MM.1S (cell line): Measurements from ENCODE around the gene IL1RAP.

ENCODE experiments used
- DNase-seq: peaks from one replicate; pipeline ENCODE4 v3.0.0-alpha.2; 2015
- H2AFZ ChIP-seq: fragments of 300-600 bp; sonication (generic); 2 replicates; pipeline ENCODE4 v1.6.0; 2016; ENCODE audit warnings: antibody characterized with exemption, low read length
- H3F3A ChIP-seq: fragments of 300-600 bp; sonication (generic); 2 replicates; pipeline ENCODE4 v1.6.1; 2016; ENCODE audit warnings: mild to moderate bottlenecking, antibody characterized with exemption, low read length, moderate library complexity, mixed read lengths; ENCODE audit not compliant: insufficient read depth
- H3K27ac ChIP-seq: fragments of 300-600 bp; sonication (generic); 2 replicates; pipeline ENCODE4 v1.5.1; 2016; ENCODE audit warnings: mild to moderate bottlenecking, low read length
- H3K27me3 ChIP-seq: fragments of 300-600 bp; sonication (generic); replicated peaks from 2 replicates; pipeline ENCODE4 v1.6.0; 2016; ENCODE audit warnings: low read length; ENCODE audit not compliant: insufficient read depth
- H3K36me3 ChIP-seq: fragments of 300-600 bp; sonication (generic); replicated peaks from 2 replicates; pipeline ENCODE4 v1.6.1; 2016; ENCODE audit warnings: mild to moderate bottlenecking, low read length, mixed read lengths; ENCODE audit not compliant: insufficient read depth
- H3K4me1 ChIP-seq: fragments of 300-600 bp; sonication (generic); 2 replicates; pipeline ENCODE4 v1.6.1; 2016; ENCODE audit warnings: low read length, mixed read lengths
- H3K4me2 ChIP-seq: fragments of 300-600 bp; sonication (generic); 2 replicates; pipeline ENCODE4 v1.6.0; 2016; ENCODE audit warnings: low read depth, low read length
- H3K4me3 ChIP-seq: fragments of 300-600 bp; sonication (generic); 2 replicates; pipeline ENCODE4 v1.5.1; 2016; ENCODE audit warnings: low read length, mixed read lengths
- H3K79me2 ChIP-seq: fragments of 300-600 bp; sonication (generic); 2 replicates; pipeline ENCODE4 v1.6.1; 2016; ENCODE audit warnings: mixed run types, low read length, mixed read lengths
- H3K9ac ChIP-seq: fragments of 300-600 bp; sonication (generic); 2 replicates; pipeline ENCODE4 v1.6.1; 2016; ENCODE audit warnings: low read length, mixed read lengths
- H3K9me2 ChIP-seq: fragments of 300-600 bp; sonication (generic); replicated peaks from 2 replicates; pipeline ENCODE4 v1.6.1; 2016; ENCODE audit warnings: mild to moderate bottlenecking, low read length, mixed read lengths; ENCODE audit not compliant: insufficient read depth
- H3K9me3 ChIP-seq: fragments of 300-600 bp; sonication (generic); replicated peaks from 2 replicates; pipeline ENCODE4 v1.6.1; 2016; ENCODE audit warnings: mild to moderate bottlenecking, low read length, mixed read lengths; ENCODE audit not compliant: insufficient read depth
- H4K20me1 ChIP-seq: fragments of 300-600 bp; sonication (generic); 2 replicates; pipeline ENCODE4 v1.6.1; 2016; ENCODE audit warnings: mild to moderate bottlenecking, low read length, moderate library complexity, mixed read lengths; ENCODE audit not compliant: insufficient read depth
- CTCF ChIP-seq: fragments of 300-600 bp; sonication (generic); IDR thresholded peaks from 2 replicates; pipeline ENCODE4 v1.5.1; 2016; ENCODE audit warnings: antibody characterized with exemption, low read length, mixed read lengths
- EZH2 ChIP-seq: fragments of 300-600 bp; sonication (generic); optimal IDR thresholded peaks from 2 replicates; pipeline ENCODE3; 2017; ENCODE audit warnings: low read depth, mild to moderate bottlenecking, antibody characterized with exemption, low read length, mixed read lengths
- EZH2phosphoT487 ChIP-seq: fragments of 300-600 bp; sonication (generic); IDR thresholded peaks from 2 replicates; pipeline ENCODE4 v1.6.1; 2018; ENCODE audit warnings: antibody characterized with exemption, low read length

Gene IL1RAP

GRCh38 chr3:190596349-190597285 lies 82.7 kb downstream of the IL1RAP start:
- H2AFZ ChIP-seq = no peak overlapping the region
- TF ChIP-seq EZH2phosphoT487 = no peak
- no peak for TF ChIP-seq CTCF
- no peak for TF ChIP-seq EZH2
- no peaks in the 10 kb centered on the region for H4K20me1 ChIP-seq
- no peaks in the 10 kb centered on the region for H3K9me3 ChIP-seq
- H3K9ac ChIP-seq = no peak overlapping the region
- no peaks in the 10 kb centered on the region for H3K36me3 ChIP-seq
- H3K4me1 ChIP-seq = no peaks in the 10 kb centered on the region
- H3K9me2 ChIP-seq = no peaks in the 10 kb centered on the region
- H3K4me3 ChIP-seq = no peak overlapping the region
- H3K27ac ChIP-seq = no peak overlapping the region
- H3K79me2 ChIP-seq = no peaks in the 10 kb centered on the region
- no peaks in the 10 kb centered on the region for H3F3A ChIP-seq
- H3K4me2 ChIP-seq = no peak overlapping the region
- DNase-seq = no peak
- no peaks in the 10 kb centered on the region for H3K27me3 ChIP-seq

- H3K79me2 ChIP-seq = no peaks in the 10 kb centered on the region
- no peaks in the 10 kb centered on the region for H3K9me2 ChIP-seq
- no peaks in the 10 kb centered on the region for H3K27me3 ChIP-seq
- DNase-seq = no peak
- no peak overlapping the region for H3K9ac ChIP-seq
- H3K9me3 ChIP-seq = no peaks in the 10 kb centered on the region
- no peaks in the 10 kb centered on the region for H3F3A ChIP-seq
- H4K20me1 ChIP-seq = no peaks in the 10 kb centered on the region
- H3K4me1 ChIP-seq = no peaks in the 10 kb centered on the region
- no peaks in the 10 kb centered on the region for H3K36me3 ChIP-seq
- H3K4me2 ChIP-seq = no peak overlapping the region
- H3K27ac ChIP-seq = no peak overlapping the region
- TF ChIP-seq CTCF (no peak), EZH2phosphoT487 (no peak), EZH2 (no peak)
- H2AFZ ChIP-seq = no peak overlapping the region
- no peak overlapping the region for H3K4me3 ChIP-seq
Observed at GRCh38 chr3:190597291-190597690, 83.4 kb downstream of the IL1RAP start.

- Histone ChIP-seq H3K36me3 (no peaks in the 10 kb centered on the region), H3K9me2 (no peaks in the 10 kb centered on the region), H3K27me3 (no peaks in the 10 kb centered on the region), H2AFZ (no peak overlapping the region), H3K4me2 (no peak overlapping the region), H3K27ac (no peak overlapping the region), H3K9me3 (no peaks in the 10 kb centered on the region), H3K79me2 (no peaks in the 10 kb centered on the region), H3K4me3 (no peak overlapping the region), H3F3A (no peaks in the 10 kb centered on the region), H3K4me1 (peaks cover 7% of the 10 kb centered on the region), H3K9ac (no peak overlapping the region), H4K20me1 (no peaks in the 10 kb centered on the region)
- no peak for DNase-seq
- TF ChIP-seq EZH2 = no peak
- no peak for TF ChIP-seq CTCF
- no peak for TF ChIP-seq EZH2phosphoT487
Observed at GRCh38 chr3:190601622-190602021, 87.7 kb downstream of the IL1RAP start.
